H1 (cell line): ENCODE results near the gene ZNF362. TPM values are rescaled to one million over a fixed set of nuclear protein-coding genes. Genes with fewer than 3 reads are reported as not detected.
A peak's percentile ranks its signal among the peaks of the same experiment; 100 is the strongest.

Source experiments
- CTCF ChIA-PET: fragments of 300-600 bp; sonication (Branson Sonifier 250); formaldehyde crosslinking; loops from one replicate; lab custom pipeline; 2021; ENCODE audit not compliant: partially characterized antibody; lab: Charles Lee
- POLR2A ChIA-PET: fragments of 300-600 bp; sonication (Branson Sonifier 250); formaldehyde crosslinking; loops from one replicate; lab custom pipeline; 2021; ENCODE audit warnings: inconsistent platforms; ENCODE audit not compliant: partially characterized antibody; lab: Charles Lee
- DNase-seq, 2 experiments: peaks; one replicate each; pipeline versions ENCODE4 v3.0.0 to v3.0.0-alpha.2; 2010 to 2022; ENCODE audit warnings: low spot score in 2 of 2, low read depth in 1 of 2, mixed read lengths in 1 of 2
- FAIRE-seq: peaks from 2 replicates; lab custom pipeline; 2011; peaks lifted over from hg19 to GRCh38; lab: Jason Lieb, UNC
- H2AFZ ChIP-seq: 2 replicates; pipeline ENCODE4 v1.8.1; 2012; ENCODE audit warnings: low read length, inconsistent platforms
- H2AK5ac ChIP-seq: 2 replicates; pipeline ENCODE4 v1.6.1; 2013; ENCODE audit warnings: low read depth, low read length
- H2BK120ac ChIP-seq: replicated peaks from 2 replicates; pipeline ENCODE3; 2013; ENCODE audit warnings: low read depth, low read length, inconsistent platforms
- H2BK12ac ChIP-seq: 2 replicates; pipeline ENCODE4 v1.6.1; 2013; ENCODE audit warnings: low read depth, low read length
- H2BK15ac ChIP-seq: 2 replicates; pipeline ENCODE4 v1.6.1; 2013; ENCODE audit warnings: low read length
- H2BK20ac ChIP-seq: 2 replicates; pipeline ENCODE4 v1.6.1; 2013; ENCODE audit warnings: low read length
- H2BK5ac ChIP-seq: 2 replicates; pipeline ENCODE4 v1.6.1; 2013; ENCODE audit warnings: low read depth, low read length
- H3K14ac ChIP-seq: 2 replicates; pipeline ENCODE4 v1.6.1; 2013; ENCODE audit warnings: inconsistent platforms; ENCODE audit not compliant: insufficient read length
- H3K18ac ChIP-seq: 2 replicates; pipeline ENCODE4 v1.6.1; 2013; ENCODE audit warnings: low read length; ENCODE audit errors: extremely low read depth
- H3K23ac ChIP-seq: 2 replicates; pipeline ENCODE4 v1.6.1; 2013; ENCODE audit warnings: inconsistent platforms; ENCODE audit not compliant: insufficient read length
- H3K23me2 ChIP-seq: 2 replicates; pipeline ENCODE4 v1.6.1; 2013; ENCODE audit warnings: low read depth, low read length
- H3K27ac ChIP-seq: 2 replicates; pipeline ENCODE4 v1.6.1; 2011; ENCODE audit warnings: low read depth, low read length, inconsistent platforms
- H3K27me3 ChIP-seq, 4 experiments: replicated peaks in 1 of 4; 1 replicate in 1 of 4; 2 replicates in 3 of 4; pipeline versions ENCODE4 v1.6.1 to v1.8.1; 2011 to 2013; ENCODE audit warnings: low read length in 3 of 4, mild to moderate bottlenecking in 3 of 4, inconsistent platforms in 2 of 4, mixed read lengths in 2 of 4, moderate library complexity in 1 of 4; ENCODE audit not compliant: control insufficient read depth in 3 of 4, insufficient read depth in 3 of 4; ENCODE audit errors: extremely low read depth in 1 of 4
- H3K36me3 ChIP-seq, 4 experiments: 2 replicates each; pipeline versions ENCODE4 v1.6.1 to v1.8.1; 2011 to 2013; ENCODE audit warnings: mild to moderate bottlenecking in 4 of 4, low read length in 3 of 4, moderate library complexity in 2 of 4, control low read depth in 1 of 4, inconsistent platforms in 1 of 4; ENCODE audit not compliant: insufficient read depth in 4 of 4, control insufficient read depth in 2 of 4
- H3K4ac ChIP-seq: replicated peaks from 2 replicates; pipeline ENCODE3; 2013; ENCODE audit warnings: low read length, low read depth, mixed read lengths, inconsistent platforms; ENCODE audit not compliant: insufficient read length
- H3K4me1 ChIP-seq, 4 experiments: replicated peaks in 1 of 4; 1 replicate in 1 of 4; 2 replicates in 3 of 4; pipeline versions ENCODE4 v1.6.1 to v1.8.1; 2011 to 2013; ENCODE audit warnings: low read length in 3 of 4, inconsistent platforms in 2 of 4, mixed read lengths in 1 of 4; ENCODE audit not compliant: insufficient read depth in 4 of 4, control insufficient read depth in 3 of 4
- H3K4me2 ChIP-seq, 2 experiments: 2 replicates each; pipeline versions ENCODE4 v1.6.1 to v1.8.1; 2011 to 2013; ENCODE audit warnings: low read depth in 2 of 2, low read length in 2 of 2, control low read depth in 1 of 2, inconsistent platforms in 1 of 2, mild to moderate bottlenecking in 1 of 2; ENCODE audit not compliant: insufficient read depth in 1 of 2
- H3K4me3 ChIP-seq, 4 experiments: fragments of 200-600, 300-600 bp in 1 of 4; sonication (generic), shearing (Covaris generic), sonication (Bioruptor Twin) in 1 of 4; 2 replicates each; pipeline versions ENCODE4 v1.5.1 to v1.8.1; 2011 to 2016; ENCODE audit warnings: low read length in 4 of 4, low read depth in 3 of 4, control low read depth in 2 of 4, inconsistent platforms in 2 of 4, mild to moderate bottlenecking in 2 of 4, mixed read lengths in 1 of 4, moderate library complexity in 1 of 4; ENCODE audit not compliant: insufficient read depth in 2 of 4; ENCODE audit errors: extremely low read depth in 1 of 4
- H3K56ac ChIP-seq: replicated peaks from 2 replicates; pipeline ENCODE3; 2013; ENCODE audit warnings: low read depth, mild to moderate bottlenecking, mixed read lengths, low read length, inconsistent platforms; ENCODE audit not compliant: insufficient read length
- H3K79me1 ChIP-seq: 2 replicates; pipeline ENCODE4 v1.6.1; 2013; ENCODE audit warnings: low read depth, low read length, control low read depth
- H3K79me2 ChIP-seq, 2 experiments: 2 replicates each; pipeline versions ENCODE4 v1.6.1 to v1.8.1; 2012 to 2013; ENCODE audit warnings: low read length in 2 of 2, mild to moderate bottlenecking in 2 of 2, inconsistent platforms in 1 of 2; ENCODE audit not compliant: insufficient read depth in 2 of 2, control insufficient read depth in 1 of 2
- H3K9ac ChIP-seq, 4 experiments: replicated peaks in 1 of 4; 1 replicate in 1 of 4; 2 replicates in 3 of 4; pipeline versions ENCODE4 v1.6.1 to v1.8.1; 2011 to 2013; ENCODE audit warnings: low read depth in 3 of 4, low read length in 3 of 4, control low read depth in 2 of 4, mild to moderate bottlenecking in 2 of 4, moderate library complexity in 2 of 4, inconsistent platforms in 1 of 4; ENCODE audit errors: extremely low read depth in 1 of 4
- H3K9me3 ChIP-seq, 2 experiments: 2 replicates each; pipeline versions ENCODE4 v1.6.1 to v1.8.1; 2012 to 2013; ENCODE audit warnings: mild to moderate bottlenecking in 2 of 2, moderate library complexity in 2 of 2, control low read depth in 1 of 2, inconsistent platforms in 1 of 2, low read depth in 1 of 2, low read length in 1 of 2, mixed read lengths in 1 of 2; ENCODE audit not compliant: insufficient read depth in 2 of 2
- H4K20me1 ChIP-seq, 2 experiments: replicated peaks in 1 of 2; 2 replicates each; pipeline versions ENCODE3 to v1.8.1; 2011 to 2013; ENCODE audit warnings: inconsistent platforms in 2 of 2, low read length in 2 of 2, mild to moderate bottlenecking in 1 of 2; ENCODE audit not compliant: insufficient read depth in 2 of 2, control insufficient read depth in 1 of 2
- H4K5ac ChIP-seq: 2 replicates; pipeline ENCODE4 v1.6.1; 2013; ENCODE audit warnings: low read length, low read depth, mixed read lengths, inconsistent platforms; ENCODE audit not compliant: insufficient read length
- H4K8ac ChIP-seq: 2 replicates; pipeline ENCODE4 v1.8.0; 2013; ENCODE audit warnings: mild to moderate bottlenecking, moderate library complexity, low read length, inconsistent platforms; ENCODE audit not compliant: insufficient read depth; ENCODE audit errors: extremely low read depth
- H4K91ac ChIP-seq: replicated peaks from 2 replicates; pipeline ENCODE3; 2013; ENCODE audit warnings: low read length, mixed read lengths, inconsistent platforms; ENCODE audit not compliant: insufficient read length
- BACH1 ChIP-seq: IDR thresholded peaks from 2 replicates; pipeline ENCODE4 v1.6.1; 2012; ENCODE audit warnings: low read length, improper control_type of control experiment
- BCL11A ChIP-seq, 2 experiments: IDR thresholded peaks; one replicate each; pipeline ENCODE4 v1.6.1; 2011; ENCODE audit warnings: low read depth in 2 of 2, low read length in 2 of 2, mild to moderate bottlenecking in 2 of 2
- CEBPB ChIP-seq: IDR thresholded peaks from 2 replicates; pipeline ENCODE4 v1.6.1; 2012; ENCODE audit warnings: low read depth, low read length
- CTCF ChIP-seq, 3 experiments: IDR thresholded peaks; 1 replicate in 2 of 3; 2 replicates in 1 of 3; pipeline versions ENCODE4 v1.5.1 to v1.6.1; 2011; ENCODE audit warnings: low read length in 3 of 3, mild to moderate bottlenecking in 3 of 3, inconsistent platforms in 2 of 3, low read depth in 1 of 3, moderate library complexity in 1 of 3; ENCODE audit not compliant: insufficient read depth in 1 of 3; ENCODE audit errors: control extremely low read depth in 1 of 3
- E2F6 ChIP-seq: IDR thresholded peaks from 2 replicates; pipeline ENCODE4 v1.6.1; 2012; ENCODE audit warnings: inconsistent platforms
- GABPA ChIP-seq: IDR thresholded peaks from 2 replicates; pipeline ENCODE4 v1.6.1; 2011; ENCODE audit warnings: mild to moderate bottlenecking, low read length, moderate library complexity, borderline replicate concordance; ENCODE audit not compliant: insufficient read depth
- HDAC6 ChIP-seq: IDR thresholded peaks from one replicate; pipeline ENCODE4 v1.7.1; 2012; ENCODE audit warnings: low read depth, mild to moderate bottlenecking, inconsistent platforms, low read length, moderate library complexity
- NANOG ChIP-seq: IDR thresholded peaks from 2 replicates; pipeline ENCODE4 v1.6.1; 2011; ENCODE audit warnings: low read length, low read depth, mild to moderate bottlenecking, inconsistent platforms; ENCODE audit not compliant: insufficient read depth, poor library complexity, severe bottlenecking
- RNF2 ChIP-seq: fragments of 200-900, 300-1000 bp; sonication (generic); IDR thresholded peaks from 2 replicates; pipeline ENCODE4 v1.7.1; 2016; ENCODE audit warnings: borderline replicate concordance, low read depth, mild to moderate bottlenecking, antibody characterized with exemption, low read length; ENCODE audit not compliant: poor library complexity, severe bottlenecking; ENCODE audit errors: missing control alignments
- SRF ChIP-seq: IDR thresholded peaks from 2 replicates; pipeline ENCODE4 v1.6.1; 2011; ENCODE audit warnings: mild to moderate bottlenecking, low read depth, low read length, moderate library complexity
- WGBS, 2 experiments: shearing (Covaris generic) in 1 of 2; methylation state at CpG; one replicate each; pipeline versions ENCODE4 v1.1.6 to v1.1.7; 2013 to 2015; ENCODE audit warnings: low lambda C conversion rate in 2 of 2, mixed read lengths in 2 of 2, inconsistent platforms in 1 of 2, low coverage in 1 of 2, missing lambda C conversion rate in 1 of 2; ENCODE audit not compliant: insufficient replicate concordance in 2 of 2, insufficient coverage in 1 of 2, insufficient read length in 1 of 2; ENCODE audit errors: extremely low coverage in 1 of 2, missing lambda C conversion rate in 1 of 2; 5-methylcytosine and 5-hydroxymethylcytosine counted together
- polyA plus RNA-seq, 7 experiments: library from polyadenylated mRNA; depleted of rRNA in 3 of 7; stranded (reverse) in 5 of 7; unstranded in 2 of 7; fragments of >200 nt in 5 of 7; fragments of 200-250 nt in 2 of 7; gene quantifications; 1 replicate in 5 of 7; 2 replicates in 1 of 7; 4 replicates in 1 of 7; pipeline versions ENCODE4 v1.2.1 to v1.2.3, GENCODE V29; 2011 to 2013; ENCODE audit warnings: missing spikeins in 2 of 7, mixed read lengths in 2 of 7
- total RNA-seq: library from RNA; stranded (reverse); fragmentation: NEBNext Ultra II Directional; extraction: Animal tissue kit (Norgen Biotek cat#: 25700); gene quantifications from 2 replicates; pipeline ENCODE4 v1.2.1, GENCODE V29; 2021

The ZNF362 gene
- total and polyA plus RNA-seq, 2 of the 8 experiments (the other 6 are each of a cell fraction or from before 2014, with no cell fraction given), result 24.2 to 27.8 TPM

- no peaks in the 10 kb centered on the region for H3K79me1 ChIP-seq
- no peak overlapping the region for H3K9ac ChIP-seq
- H4K8ac ChIP-seq, result no peak overlapping the region; the same call in 1 of the 2 replicates
- no peak overlapping the region for H3K4me3 ChIP-seq
- no peak overlapping the region for H4K91ac ChIP-seq
- H3K56ac ChIP-seq, result no peak overlapping the region
- H2AK5ac ChIP-seq, result no peak overlapping the region
- H3K9me3 ChIP-seq, result no peaks in the 10 kb centered on the region
- no peak overlapping the region for H2AFZ ChIP-seq
- no peak overlapping the region for H3K23ac ChIP-seq
- no peaks in the 10 kb centered on the region; a peak in 1 of 7 replicates for H3K27me3 ChIP-seq
- CTCF ChIA-PET, result interaction anchor here (0.9 to 4.3 kb wide), 6 partner anchors 13 to 41 kb away, joined by 4 to 37 read pairs (median 6); no protein-coding TSS in a partner anchor
- H3K4me2 ChIP-seq, result no peak overlapping the region
- peaks cover 17 to 37% (median 24%) of the 10 kb centered on the region in 4 experiments for H3K4me1 ChIP-seq
- FAIRE-seq (no peak), DNase-seq (no peak)
- no peak overlapping the region for H3K4ac ChIP-seq
- H2BK12ac ChIP-seq, result no peak overlapping the region
- H2BK20ac ChIP-seq, result no peak overlapping the region
- no peaks in the 10 kb centered on the region for H3K23me2 ChIP-seq
- no peak overlapping the region for H3K18ac ChIP-seq
- no peak overlapping the region for H3K27ac ChIP-seq
- POLR2A ChIA-PET, result no interaction called here
- 82% methylated on average over 9 of the region's 9 CpGs; no CpG with 5 or more reads in 1 of the 2 experiments for WGBS, 2 experiments
- peak overlapping the region; percentile 67; the same call in 1 of the 2 replicates for H2BK5ac ChIP-seq
- H4K20me1 ChIP-seq, result peaks cover 0 to 8% of the 10 kb centered on the region in 2 experiments
- no peak overlapping the region for H4K5ac ChIP-seq
- no peak overlapping the region for H3K14ac ChIP-seq
- H2BK15ac ChIP-seq, result no peak overlapping the region
- H2BK120ac ChIP-seq, result no peak overlapping the region
- H3K36me3 ChIP-seq, result no peaks in the 10 kb centered on the region
- H3K79me2 ChIP-seq, result no peaks in the 10 kb centered on the region
- TF ChIP-seq E2F6 (no peak), BCL11A (IDR thresholded peaks at IDR 0.05; ENCODE audit: low read depth in 2 of 2, low read length in 2 of 2) (no peak), SRF (no peak), GABPA (no peak), RNF2 (no peak), BACH1 (no peak), CTCF (IDR thresholded peaks at IDR 0.05; ENCODE audit: control extremely low read depth in 1 of 3, insufficient read depth in 1 of 3, low read depth in 1 of 3, low read length in 3 of 3) (no peak), HDAC6 (no peak), CEBPB (no peak), NANOG (no peak)
These were observed 80.3 kb downstream of the ZNF362 start for GRCh38 chr1:33336580-33336979.
